GM19397 (cell line): Measurements from ENCODE around the gene PALM.
A peak's percentile ranks its signal among the peaks of the same experiment; 100 is the strongest.

Source experiments
- ATAC-seq: cut with Tn5 transposase; IDR thresholded peaks from one replicate; pipeline ENCODE4 v1.9.1; 2021; ENCODE audit warnings: mild to moderate bottlenecking, moderate library complexity; ENCODE audit not compliant: unreplicated experiment

The PALM gene

GRCh38 chr19:778910-779653, 70.3 kb downstream of the PALM start:
- ATAC-seq = no peak

- ATAC-seq = no peak
These were observed 72.2 kb downstream of the PALM start for GRCh38 chr19:780935-781334.

GRCh38 chr19:781800-782184, 73.1 kb downstream of the PALM start:
- no peak for ATAC-seq

GRCh38 chr19:782185-782877, 73.6 kb downstream of the PALM start:
- no peak for ATAC-seq

GRCh38 chr19:782878-783668, 74.3 kb downstream of the PALM start:
- ATAC-seq = no peak

GRCh38 chr19:784541-784940, 75.8 kb downstream of the PALM start:
- ATAC-seq = no peak

GRCh38 chr19:787536-787935, 78.8 kb downstream of the PALM start:
- ATAC-seq = no peak

GRCh38 chr19:788686-788982, 79.9 kb downstream of the PALM start:
- ATAC-seq = no peak

GRCh38 chr19:788983-789700, 80.4 kb downstream of the PALM start:
- ATAC-seq = no peak

- ATAC-seq = no peak
These were observed 80.9 kb downstream of the PALM start for GRCh38 chr19:789701-790060.

- no peak for ATAC-seq
These were observed 82.4 kb downstream of the PALM start for GRCh38 chr19:791007-791566.

GRCh38 chr19:791567-792305, 83.0 kb downstream of the PALM start:
- ATAC-seq = no peak

- ATAC-seq = no peak
These were observed 83.7 kb downstream of the PALM start for GRCh38 chr19:792306-792885.

GRCh38 chr19:793806-794205, 85.1 kb downstream of the PALM start:
- no peak for ATAC-seq

GRCh38 chr19:795073-795611, 86.4 kb downstream of the PALM start:
- no peak for ATAC-seq

- no peak for ATAC-seq
These were observed 87.2 kb downstream of the PALM start for GRCh38 chr19:795691-796581.

GRCh38 chr19:796692-797527, 88.2 kb downstream of the PALM start, which contains the start of gene PTBP1:
Gene PTBP1, plus strand, starts transcription at chr19:797452. Its CDS starts 46 bp downstream, at chr19:797498.
- peak; percentile 70 for ATAC-seq
